Gastrocnemius medialis (tissue), 4 donors: ENCODE measurements around the gene LDLRAD4. TPM values are rescaled to one million over a fixed set of nuclear protein-coding genes. Genes with fewer than 3 reads are reported as not detected.

Experiments
- ATAC-seq, 2 donors: fragments of 150-250 bp; one replicate each; pipeline ENCODE4 v1.9.1; 2016
- DNase-seq, 2 donors: peaks; one replicate each; pipeline ENCODE4 v3.0.0-alpha.2; 2019
- H3K27ac ChIP-seq, 4 donors: fragments of 200-600 bp; sonication (generic); 1 replicate in 1 of 4; 2 replicates in 3 of 4; pipeline ENCODE4 v1.5.1; 2016 to 2018; ENCODE audit warnings: mild to moderate bottlenecking in 2 of 4, moderate library complexity in 1 of 4
- H3K27me3 ChIP-seq, 3 donors: fragments of 200-600 bp; sonication (generic) in 2 of 3; 1 replicate in 1 of 3; 2 replicates in 2 of 3; pipeline versions ENCODE4 v1.5.1 to v1.6.0; 2016 to 2019; ENCODE audit warnings: mild to moderate bottlenecking in 1 of 3, moderate library complexity in 1 of 3
- H3K36me3 ChIP-seq, 2 donors: fragments of 200-600 bp; sonication (generic) in 1 of 2; one replicate each; pipeline ENCODE4 v1.5.1; 2017 to 2018
- H3K4me1 ChIP-seq, 2 donors: fragments of 200-600 bp; sonication (generic) in 1 of 2; one replicate each; pipeline ENCODE4 v1.5.1; 2016 to 2017; ENCODE audit warnings: mild to moderate bottlenecking in 2 of 2
- H3K4me3 ChIP-seq, 4 donors: fragments of 200-600 bp; sonication (generic) in 3 of 4; 1 replicate in 1 of 4; 2 replicates in 3 of 4; pipeline ENCODE4 v1.5.1; 2016 to 2019; ENCODE audit warnings: mild to moderate bottlenecking in 2 of 4
- H3K9me3 ChIP-seq, 3 donors: fragments of 200-600 bp; sonication (generic) in 2 of 3; 1 replicate in 1 of 3; 2 replicates in 2 of 3; pipeline ENCODE4 v1.5.1; 2016 to 2019
- CTCF ChIP-seq, 5 experiments: fragments of 450-650 bp in 3 of 5; fragments of 200-600 bp in 2 of 5; sonication (generic) in 2 of 5; IDR thresholded peaks in 4 of 5; conservative IDR thresholded peaks in 1 of 5; 1 replicate in 4 of 5; 2 replicates in 1 of 5; pipeline ENCODE4 v1.5.1; 2016 to 2019; ENCODE audit warnings: antibody characterized with exemption in 5 of 5, mild to moderate bottlenecking in 3 of 5, moderate library complexity in 3 of 5
- POLR2A ChIP-seq, 2 donors: fragments of 450-650 bp; IDR thresholded peaks; one replicate each; pipeline ENCODE4 v1.6.1; 2017; ENCODE audit warnings: antibody characterized with exemption in 2 of 2, mild to moderate bottlenecking in 2 of 2, moderate library complexity in 2 of 2
- in situ Hi-C, 4 donors: fragments of 200-750 bp; cut with MboI; loops; one replicate each; pipeline versions ENCODE4 v1.15.0 to v1.8.0; 2017; ENCODE audit warnings: low sequenced_read_pairs in 4 of 4
- intact Hi-C: fragments of 100-400 bp; cut with DNase I; formaldehyde crosslinking; loops from one replicate; pipeline ENCODE4 v1.15.1; 2023; ENCODE audit warnings: low total_unique reads
- total RNA-seq, 4 donors: library from RNA; depleted of rRNA; stranded (reverse); fragments of >200 nt; gene quantifications; one replicate each; pipeline versions ENCODE4 v1.1.0 to v1.2.3, GENCODE V29; 2016

The LDLRAD4 gene
- total RNA-seq, 4 donors from 2014 or later = 3.9 to 11.1 (median 6.5) TPM

GRCh38 chr18:13266218-13267100, 47.9 kb downstream of the LDLRAD4 start:
- Histone ChIP-seq H3K9me3 (no peaks in the 10 kb centered on the region), H3K4me3 (peak overlapping the region; percentile 16 to 38 (median 28)), H3K4me1 (peaks cover 54 to 66% of the 10 kb centered on the region in 2 donors), H3K27ac (peak overlapping the region; percentile 41 to 58 (median 53)), H3K27me3 (no peaks in the 10 kb centered on the region), H3K36me3 (no peaks in the 10 kb centered on the region)
- DNase-seq (peak in 1 of 2 donors; percentile 47), ATAC-seq (peak; percentile 48 to 72)
- intact Hi-C loops = loop anchor here (5.0 kb wide), 1 partner anchor 49 kb away; the partner anchor contains the start of gene LDLRAD4
- TF ChIP-seq POLR2A (IDR thresholded peaks at IDR 0.05) (no peak), CTCF (IDR thresholded peaks at IDR 0.05 in 4 of 5, conservative IDR thresholded peaks at IDR 0.05 in 1 of 5) (no peak)
- in situ Hi-C loops = no loop called here

- DNase-seq = no peak
- no peak for ATAC-seq
- in situ Hi-C loops = no loop called here
- no peak overlapping the region for H3K4me3 ChIP-seq
- intact Hi-C loops = loop anchor here (5.0 kb wide), 1 partner anchor 50 kb away; the partner anchor contains the start of gene LDLRAD4
- peak overlapping the region in 3 of 4 donors; percentile 1 to 56 (median 35) for H3K27ac ChIP-seq
- peaks cover 51 to 64% of the 10 kb centered on the region in 2 donors for H3K4me1 ChIP-seq
- H3K27me3 ChIP-seq = no peaks in the 10 kb centered on the region
- TF ChIP-seq CTCF (IDR thresholded peaks at IDR 0.05 in 4 of 5, conservative IDR thresholded peaks at IDR 0.05 in 1 of 5) = no peak
- no peak for TF ChIP-seq POLR2A (IDR thresholded peaks at IDR 0.05)
- H3K9me3 ChIP-seq = no peaks in the 10 kb centered on the region
- no peaks in the 10 kb centered on the region for H3K36me3 ChIP-seq
Measured at GRCh38 chr18:13267431-13267873, 48.9 kb downstream of the LDLRAD4 start.

- Histone ChIP-seq H3K4me3 (no peak overlapping the region), H3K9me3 (no peaks in the 10 kb centered on the region), H3K27me3 (no peaks in the 10 kb centered on the region), H3K27ac (peak overlapping the region; percentile 1 to 56 (median 24)), H3K36me3 (no peaks in the 10 kb centered on the region), H3K4me1 (peaks cover 51 to 64% of the 10 kb centered on the region in 2 donors)
- TF ChIP-seq POLR2A (IDR thresholded peaks at IDR 0.05) (no peak), CTCF (IDR thresholded peaks at IDR 0.05 in 4 of 5, conservative IDR thresholded peaks at IDR 0.05 in 1 of 5) (no peak)
- ATAC-seq (peak in 1 of 2 donors; percentile 14), DNase-seq (no peak)
- in situ Hi-C loops (no loop called here), intact Hi-C loops (loop anchor here (5.0 kb wide), 1 partner anchor 51 kb away; the partner anchor contains the start of gene LDLRAD4)
Measured at GRCh38 chr18:13268158-13269012, 49.8 kb downstream of the LDLRAD4 start.

- no peak for TF ChIP-seq CTCF (IDR thresholded peaks at IDR 0.05 in 4 of 5, conservative IDR thresholded peaks at IDR 0.05 in 1 of 5)
- no peak for TF ChIP-seq POLR2A (IDR thresholded peaks at IDR 0.05)
- no peak for ATAC-seq
- Histone ChIP-seq H3K9me3 (no peaks in the 10 kb centered on the region), H3K36me3 (no peaks in the 10 kb centered on the region), H3K27me3 (no peaks in the 10 kb centered on the region), H3K4me1 (peaks cover 51 to 62% of the 10 kb centered on the region in 2 donors), H3K27ac (no peak overlapping the region), H3K4me3 (no peak overlapping the region)
- DNase-seq = no peak
- intact Hi-C loops (loop anchor here (5.0 kb wide), 1 partner anchor 52 kb away; the partner anchor contains the start of gene LDLRAD4), in situ Hi-C loops (no loop called here)
Measured at GRCh38 chr18:13269013-13269280, 50.4 kb downstream of the LDLRAD4 start.
